Activated CD4-positive, alpha-beta T cell treated with anti-CD3 and anti-CD28 coated beads, Interleukin-2, amount 50 U/mL, for 16 hours (primary cell): ENCODE data around the gene PDK2.

Experiments used
- DNase-seq: peaks from one replicate; pipeline ENCODE4 v3.0.0-alpha.2; 2020

Gene PDK2

GRCh38 chr17:50120475-50121253 is 25.5 kb downstream of the PDK2 start:
- no peak for DNase-seq

GRCh38 chr17:50122945-50123344 is 27.8 kb downstream of the PDK2 start:
- DNase-seq = no peak

- DNase-seq = no peak
Observed at GRCh38 chr17:50123649-50124349, 28.6 kb downstream of the PDK2 start.

- no peak for DNase-seq
Observed at GRCh38 chr17:50125420-50125997, 30.4 kb downstream of the PDK2 start.

- no peak for DNase-seq
Observed at GRCh38 chr17:50127697-50128361, 32.7 kb downstream of the PDK2 start.

- DNase-seq = no peak
Observed at GRCh38 chr17:50128441-50129352, 33.5 kb downstream of the PDK2 start.

- DNase-seq = no peak
Observed at GRCh38 chr17:50129353-50129727, 34.2 kb downstream of the PDK2 start.

GRCh38 chr17:50129728-50130558 is 34.8 kb downstream of the PDK2 start, which contains the start of gene SAMD14:
TSS of gene SAMD14 (minus strand) at chr17:50130160. CDS start at chr17:50124959, 5,201 bp downstream.
- DNase-seq = no peak

- DNase-seq = no peak
Observed at GRCh38 chr17:50130559-50131305, 35.6 kb downstream of the PDK2 start.

- no peak for DNase-seq
Observed at GRCh38 chr17:50132104-50132794, 37.1 kb downstream of the PDK2 start.

- DNase-seq = no peak
Observed at GRCh38 chr17:50133028-50133768, 38.0 kb downstream of the PDK2 start.

GRCh38 chr17:50133769-50134099 is 38.6 kb downstream of the PDK2 start:
- DNase-seq = no peak

- no peak for DNase-seq
Observed at GRCh38 chr17:50134206-50135110, 39.3 kb downstream of the PDK2 start.

- DNase-seq = no peak
Observed at GRCh38 chr17:50135316-50136095, 40.4 kb downstream of the PDK2 start.

GRCh38 chr17:50136096-50136687 is 41.0 kb downstream of the PDK2 start:
- DNase-seq = no peak

GRCh38 chr17:50137042-50137441 is 41.9 kb downstream of the PDK2 start:
- no peak for DNase-seq

GRCh38 chr17:50139185-50139783 is 44.1 kb downstream of the PDK2 start:
- no peak for DNase-seq
